Fibroblast of mammary gland (primary cell): ENCODE data around the gene SUGP2.
"Not testable (repeated sequence)": the region's sequence is repeated elsewhere in the genome, so short reads cannot be mapped to it uniquely, and the experiment has no call there.

Experiments
- DNase-seq: peaks from one replicate; pipeline ENCODE4 v3.0.0-alpha.2; 2010; ENCODE audit warnings: low read depth
- H3K4me3 ChIP-seq: 2 replicates; pipeline ENCODE4 v1.5.1; 2011; ENCODE audit warnings: low read depth, mild to moderate bottlenecking, low read length, moderate library complexity; ENCODE audit not compliant: control insufficient read depth
- CTCF ChIP-seq: conservative IDR thresholded peaks from 2 replicates; pipeline ENCODE4 v1.5.1; 2011; ENCODE audit warnings: low read depth, low read length, inconsistent platforms; ENCODE audit not compliant: control insufficient read depth, insufficient read depth

The SUGP2 gene

GRCh38 chr19:19025861-19026260 lies 7.5 kb downstream of the SUGP2 start:
- DNase-seq: no peak
- no peak for TF ChIP-seq CTCF
- H3K4me3 ChIP-seq: no peak overlapping the region

- H3K4me3 ChIP-seq, DNase-seq: not testable (repeated sequence)
These were observed 9.9 kb downstream of the SUGP2 start for GRCh38 chr19:19023376-19023775.

GRCh38 chr19:19022380-19022961 lies 10.8 kb downstream of the SUGP2 start:
- no peak overlapping the region for H3K4me3 ChIP-seq
- no peak for TF ChIP-seq CTCF
- DNase-seq: peak; percentile 28

- peak; percentile 64 for DNase-seq
- TF ChIP-seq CTCF: no peak
- no peak overlapping the region for H3K4me3 ChIP-seq
These were observed 12.2 kb downstream of the SUGP2 start for GRCh38 chr19:19021115-19021514.

GRCh38 chr19:19010551-19010950 lies 22.8 kb downstream of the SUGP2 start:
- TF ChIP-seq CTCF: no peak
- no peak for DNase-seq
- H3K4me3 ChIP-seq: no peak overlapping the region

- H3K4me3 ChIP-seq: no peak overlapping the region
- TF ChIP-seq CTCF: no peak
- DNase-seq: no peak
These were observed 23.4 kb downstream of the SUGP2 start for GRCh38 chr19:19009951-19010350.

- TF ChIP-seq CTCF: no peak
- H3K4me3 ChIP-seq: no peak overlapping the region
- DNase-seq: peak; percentile 18
These were observed 27.1 kb downstream of the SUGP2 start for GRCh38 chr19:19006213-19006612.

GRCh38 chr19:19004144-19004543 lies 29.2 kb downstream of the SUGP2 start:
- no peak for TF ChIP-seq CTCF
- H3K4me3 ChIP-seq: no peak overlapping the region
- DNase-seq: no peak
